GM18868 (cell line): ENCODE data around the gene DDX49.
"Not testable (repeated sequence)": the region's sequence is repeated elsewhere in the genome, so short reads cannot be mapped to it uniquely, and the experiment has no call there.

Source experiments
- ATAC-seq: cut with Tn5 transposase; IDR thresholded peaks from one replicate; pipeline ENCODE4 v1.9.1; 2021; ENCODE audit warnings: mild to moderate bottlenecking, moderate library complexity; ENCODE audit not compliant: unreplicated experiment

The DDX49 gene

DNA sequence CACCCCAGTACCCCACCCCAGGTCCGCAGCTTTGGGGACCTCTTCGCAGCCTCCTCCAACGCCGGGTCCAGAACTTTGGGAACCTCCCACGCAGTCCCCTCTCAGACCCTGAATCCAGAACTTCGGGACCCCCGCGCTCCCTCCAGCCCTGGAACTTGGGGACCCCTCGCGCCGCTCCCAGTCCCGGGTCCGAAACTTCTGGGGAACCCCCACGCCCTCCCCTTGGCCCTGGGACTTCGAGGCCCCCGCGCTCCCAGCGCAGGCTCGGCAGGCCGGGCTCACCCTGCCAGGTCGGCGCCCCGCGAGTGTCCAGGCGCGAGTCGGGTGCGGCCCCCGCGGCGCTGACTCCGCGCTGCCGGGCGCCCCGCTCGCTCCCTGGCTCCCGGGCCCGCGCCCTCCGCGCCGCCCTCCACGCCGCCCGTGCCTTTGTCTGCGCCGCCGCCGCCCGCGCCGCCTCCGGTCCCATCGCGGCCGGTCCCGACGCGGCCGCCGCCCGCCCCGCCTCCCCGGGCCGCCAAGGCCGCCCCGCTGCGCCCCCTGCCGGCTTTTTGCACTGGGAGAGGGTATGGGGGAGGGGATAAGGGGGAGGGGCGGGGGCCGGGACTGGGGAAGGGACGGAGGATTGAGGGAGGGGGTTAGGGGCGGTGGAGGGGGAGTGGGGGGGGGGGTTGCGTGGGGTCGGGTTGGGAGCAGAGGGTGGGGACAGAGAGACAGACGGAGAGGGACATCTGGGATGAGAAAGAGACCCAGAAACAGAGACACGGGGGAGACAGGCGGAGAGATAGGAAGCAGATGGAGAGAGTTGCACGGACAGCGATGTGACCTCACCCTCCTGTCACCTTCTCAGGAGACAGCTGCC lies 21.5 kb downstream of the DDX49 start, which contains the start of gene HOMER3:
TSS of gene HOMER3 (minus strand) at position 449 of the 859 bp plus-strand sequence. CDS start 2,235 bp downstream, outside the sequence.
- ATAC-seq, result no peak

DNA sequence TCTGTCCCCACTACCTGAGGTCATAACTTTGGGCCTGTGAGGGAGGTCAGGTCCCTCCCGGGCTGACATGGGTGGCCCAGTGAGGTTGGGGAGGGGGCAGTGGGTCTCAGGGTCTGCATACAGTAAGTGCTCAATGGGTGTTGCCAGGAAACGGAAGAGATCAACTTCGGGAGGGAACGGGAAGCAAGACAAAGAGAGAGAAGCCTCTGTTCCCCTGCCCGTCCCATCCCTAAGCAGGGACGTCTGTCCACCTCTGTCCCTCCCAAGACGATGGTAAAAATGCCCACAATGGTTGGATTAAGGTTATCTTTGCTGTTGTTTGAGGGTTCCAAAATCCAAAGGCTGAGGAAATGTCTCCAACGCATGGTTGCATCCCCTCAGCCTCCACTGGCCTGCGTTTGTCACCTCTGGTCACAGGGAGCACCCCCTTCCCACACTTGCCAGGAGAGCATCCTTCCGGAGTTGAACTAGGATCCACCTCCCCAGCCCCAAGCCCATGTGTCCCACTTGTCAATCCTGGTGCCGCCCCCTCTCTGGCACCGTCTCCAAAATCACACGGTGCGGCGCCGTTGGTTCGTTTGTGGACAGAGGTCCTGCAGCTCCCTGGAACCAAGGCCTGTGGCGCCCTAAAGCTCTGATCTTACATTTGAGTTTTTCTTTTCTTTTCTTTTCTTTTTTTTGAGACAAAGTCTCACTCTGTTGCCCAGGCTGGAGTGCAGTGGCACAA lies 22.3 kb downstream of the DDX49 start:
- no peak for ATAC-seq

DNA sequence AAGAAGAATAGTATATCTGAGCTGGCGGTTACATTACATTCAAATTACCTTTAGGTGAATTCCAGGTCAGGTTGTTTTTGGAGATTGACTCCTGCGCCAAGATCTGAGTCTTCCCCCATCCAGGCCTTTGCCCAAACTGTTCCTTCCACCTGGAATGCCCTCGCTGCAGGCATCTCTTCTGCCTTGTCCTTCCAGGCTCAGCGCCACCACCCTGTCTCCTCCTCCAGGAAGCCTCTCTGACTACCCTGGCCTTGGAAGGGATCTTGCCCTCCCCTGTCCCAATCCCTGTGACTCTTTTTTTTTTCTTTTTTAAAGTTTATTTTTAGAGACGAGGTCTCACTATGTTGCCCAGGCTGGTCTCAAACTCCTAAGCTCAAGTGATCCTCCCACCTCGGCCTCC lies 23.2 kb downstream of the DDX49 start:
- ATAC-seq, result no peak

DNA sequence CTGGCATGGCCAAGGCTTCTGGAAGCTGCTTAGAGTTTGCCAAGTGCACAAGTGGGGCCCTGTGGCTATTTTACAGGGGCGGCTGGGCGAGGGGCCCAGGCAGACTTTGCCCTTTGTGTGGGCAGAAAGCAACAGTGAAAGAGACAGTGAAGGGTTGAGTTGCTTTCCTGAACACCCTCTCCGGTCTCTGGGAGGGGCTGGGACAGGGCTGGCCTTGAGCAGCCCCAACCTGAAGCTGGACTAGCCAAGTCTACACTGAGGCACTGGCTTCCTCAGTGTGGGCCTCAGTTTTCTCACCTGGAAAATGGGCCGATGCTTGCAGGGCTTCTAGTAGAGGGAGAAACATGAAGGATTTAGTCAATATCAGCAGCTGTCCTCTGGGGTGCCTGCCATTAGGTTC lies 23.9 kb downstream of the DDX49 start:
- no peak for ATAC-seq

DNA sequence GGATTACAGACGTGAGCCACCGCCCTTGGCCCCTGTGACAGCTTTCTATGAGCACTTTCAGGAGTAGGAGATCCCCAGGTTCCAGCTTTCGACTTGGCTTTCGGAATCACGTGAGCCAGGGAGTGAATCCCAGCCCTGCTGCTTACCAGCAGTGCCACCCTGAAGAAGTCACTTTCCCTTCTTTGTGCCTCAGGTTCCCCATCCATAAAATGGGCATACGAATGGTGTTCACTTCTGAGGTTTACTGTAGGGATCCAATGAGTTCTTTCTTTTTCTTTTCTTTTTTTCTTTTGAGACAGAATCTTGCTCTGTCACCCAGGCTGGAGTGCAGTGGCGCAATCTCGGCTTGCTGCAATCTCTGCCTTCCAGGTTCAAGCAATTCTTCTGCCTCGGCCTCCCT lies 25.8 kb downstream of the DDX49 start:
- ATAC-seq, result no peak

DNA sequence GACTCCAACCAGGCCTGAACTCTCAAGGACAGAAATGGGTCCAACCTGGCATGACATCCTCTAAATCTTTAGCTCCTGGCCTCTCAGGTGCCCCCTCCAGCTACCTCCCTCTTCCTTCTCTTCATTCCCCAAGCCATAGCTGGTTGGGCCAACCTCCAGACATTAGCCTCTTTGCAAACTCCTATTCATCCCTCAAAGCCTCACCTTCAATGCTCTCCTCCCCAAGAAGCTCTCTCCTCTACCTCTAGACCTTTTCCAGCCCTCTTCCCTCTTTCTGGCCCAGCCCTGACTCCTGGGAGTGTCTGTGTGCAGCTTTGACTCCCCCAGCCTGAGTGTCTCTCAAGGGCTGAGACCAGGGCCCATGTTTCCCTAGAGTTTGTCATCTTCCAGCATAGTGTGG lies 26.8 kb downstream of the DDX49 start:
- no peak for ATAC-seq

DNA sequence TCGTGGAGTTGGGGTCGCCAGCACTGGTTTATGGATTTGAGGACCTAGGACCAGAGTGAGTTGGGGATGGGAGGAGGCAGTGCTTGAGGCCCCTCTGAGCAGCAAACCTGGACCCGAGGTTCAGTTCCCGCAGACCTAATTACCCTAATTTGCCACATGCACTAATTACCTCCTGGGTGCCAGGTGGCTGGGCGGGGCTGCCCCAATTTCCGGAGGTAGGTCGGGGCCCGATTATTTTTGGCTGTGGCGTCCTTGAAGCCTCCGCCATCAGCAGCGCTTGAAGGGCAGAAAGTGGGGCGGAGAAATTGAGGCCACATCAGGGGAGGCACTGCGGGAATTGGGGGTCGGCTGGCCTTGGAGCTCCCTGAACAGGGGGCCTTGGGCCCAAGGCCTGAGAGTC lies 27.4 kb downstream of the DDX49 start:
- ATAC-seq, result no peak

DNA sequence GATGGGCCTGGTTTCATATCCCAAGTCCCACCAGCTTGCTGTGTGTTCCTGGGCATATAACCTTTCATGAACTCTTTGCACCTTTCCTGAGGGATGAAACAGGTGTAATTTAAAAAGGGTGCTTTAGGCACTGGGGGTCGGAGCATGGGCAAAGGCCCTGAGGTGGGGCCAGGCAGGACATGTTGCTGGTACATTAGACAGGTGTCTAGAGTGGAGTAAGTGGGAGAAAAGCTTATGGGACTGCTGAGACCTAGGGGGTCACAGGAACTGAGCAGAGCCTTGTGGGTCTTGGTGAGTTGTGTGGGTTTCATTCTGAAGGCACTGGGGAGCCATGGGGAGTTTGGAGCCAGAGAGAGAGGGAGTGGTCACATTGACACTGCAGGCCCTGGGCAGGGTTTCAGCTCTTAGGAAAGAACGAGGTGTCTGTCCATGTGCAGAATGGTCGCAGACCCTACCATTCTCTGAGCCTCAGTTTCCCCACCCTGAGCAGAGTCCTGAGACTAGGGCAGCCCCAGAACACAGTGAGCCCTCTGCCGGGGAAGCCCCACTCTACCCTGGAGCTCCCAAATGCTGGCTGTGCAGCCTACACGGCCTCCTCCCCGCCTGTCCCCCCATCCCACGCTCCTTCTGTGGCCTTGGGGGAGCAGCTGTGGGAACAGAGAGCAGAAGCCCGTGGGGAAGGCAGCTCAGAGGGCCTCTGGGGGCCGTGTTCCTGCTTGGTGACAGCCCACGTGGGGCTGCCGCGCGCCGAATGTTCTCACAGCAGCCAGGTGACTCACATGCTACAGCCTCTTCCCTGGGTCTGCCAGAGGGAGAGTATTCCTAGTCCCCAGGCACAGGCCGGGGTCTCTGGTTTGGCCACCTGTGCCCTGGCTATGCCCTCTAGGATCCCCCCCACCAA lies 28.8 kb downstream of the DDX49 start:
- no peak for ATAC-seq

DNA sequence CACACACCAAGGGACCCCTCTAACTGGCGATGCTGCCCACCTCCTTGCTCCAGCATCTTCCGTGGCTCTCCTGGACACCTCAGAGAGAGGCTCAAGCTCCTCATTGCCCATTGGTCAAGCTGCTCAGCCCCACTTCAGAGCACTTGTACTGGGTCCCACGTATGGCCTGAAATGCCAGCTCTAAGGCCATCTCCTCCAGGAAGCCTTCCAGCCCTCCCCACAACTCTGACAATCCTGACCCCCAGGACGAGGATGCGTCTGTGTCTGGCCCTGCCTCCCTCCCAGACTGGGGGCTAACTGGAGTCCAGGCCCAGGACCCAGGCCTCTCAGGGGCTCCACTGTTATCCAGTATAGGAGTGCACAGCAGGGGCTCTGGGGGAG lies 29.5 kb downstream of the DDX49 start:
- ATAC-seq, result no peak

DNA sequence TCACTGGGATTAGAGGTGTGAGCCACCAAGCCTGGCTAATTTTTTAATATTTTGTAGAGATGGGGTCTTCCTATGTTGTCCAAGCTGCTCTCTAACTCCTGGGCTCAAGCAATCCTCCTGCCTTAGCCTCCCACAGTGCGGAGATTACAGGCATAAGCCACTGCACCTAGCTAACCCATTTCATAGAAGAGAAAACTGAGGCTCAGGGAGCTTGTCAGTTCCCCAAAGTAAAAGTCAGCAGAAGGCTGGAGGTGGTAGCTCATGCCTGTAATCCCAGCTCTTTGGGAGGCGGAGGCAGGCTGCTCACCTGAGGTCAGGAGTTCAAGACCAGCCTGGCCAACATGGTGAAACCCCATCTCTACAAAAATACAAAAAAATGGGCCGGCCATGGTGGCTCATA lies 30.3 kb downstream of the DDX49 start:
- no peak for ATAC-seq

DNA sequence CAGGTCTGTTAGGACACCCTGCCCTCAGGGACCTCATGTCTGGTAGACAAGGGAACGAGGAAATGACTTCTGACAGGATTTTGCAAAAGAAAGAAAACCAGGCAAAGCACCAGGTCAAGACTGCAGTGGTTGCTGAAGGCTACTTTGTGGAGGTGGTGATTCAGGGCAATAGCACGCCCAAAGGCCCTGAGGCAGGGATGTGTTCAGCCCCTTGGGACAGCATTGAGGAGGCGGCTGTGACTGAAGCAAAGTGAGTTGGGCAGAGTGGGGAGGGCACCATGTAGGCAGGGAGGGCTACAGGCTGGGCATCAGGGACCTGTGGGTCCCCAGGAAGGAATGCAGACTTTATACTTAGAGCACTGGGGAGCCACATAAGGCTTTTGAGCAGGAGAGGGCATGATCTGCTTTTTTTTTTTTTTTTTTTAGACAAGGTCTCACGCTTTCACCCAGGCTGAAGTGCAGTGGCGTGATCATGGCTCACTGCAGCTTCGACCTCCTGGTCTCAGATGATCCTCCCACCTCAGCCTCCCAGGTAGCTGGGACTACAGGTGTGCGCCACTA lies 32.3 kb downstream of the DDX49 start:
- no peak for ATAC-seq

DNA sequence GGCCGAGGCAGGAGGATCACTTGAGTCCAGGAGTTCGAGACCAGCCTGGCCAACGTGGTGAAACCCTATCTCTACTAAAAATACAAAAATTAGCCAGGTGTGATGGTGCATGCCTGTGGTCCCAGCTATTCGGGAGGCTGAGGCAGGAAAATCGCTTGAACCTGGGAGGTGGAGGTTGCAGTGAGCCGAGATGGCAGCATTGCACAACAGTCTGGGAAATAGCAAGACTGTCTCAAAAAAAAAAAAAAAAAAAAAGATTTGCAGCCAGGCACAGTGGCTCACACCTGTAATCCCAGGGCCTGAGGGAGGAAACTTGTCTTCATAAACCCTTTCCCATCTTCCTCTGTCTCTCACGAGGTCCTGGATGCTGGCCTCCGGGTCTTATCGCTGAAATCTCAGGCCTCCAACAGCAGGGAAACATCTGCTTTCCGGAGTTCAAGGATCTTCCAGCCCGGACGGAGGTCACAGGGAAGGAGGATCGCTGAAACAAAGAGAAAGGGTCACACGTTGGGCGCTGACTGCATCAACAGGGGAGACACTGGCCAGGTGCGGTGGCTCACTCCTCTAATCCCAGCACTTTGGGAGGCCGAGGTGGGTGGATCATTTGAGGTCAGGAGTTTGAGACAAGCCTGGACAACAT lies 33.0 kb downstream of the DDX49 start:
- ATAC-seq, result not testable (repeated sequence)

DNA sequence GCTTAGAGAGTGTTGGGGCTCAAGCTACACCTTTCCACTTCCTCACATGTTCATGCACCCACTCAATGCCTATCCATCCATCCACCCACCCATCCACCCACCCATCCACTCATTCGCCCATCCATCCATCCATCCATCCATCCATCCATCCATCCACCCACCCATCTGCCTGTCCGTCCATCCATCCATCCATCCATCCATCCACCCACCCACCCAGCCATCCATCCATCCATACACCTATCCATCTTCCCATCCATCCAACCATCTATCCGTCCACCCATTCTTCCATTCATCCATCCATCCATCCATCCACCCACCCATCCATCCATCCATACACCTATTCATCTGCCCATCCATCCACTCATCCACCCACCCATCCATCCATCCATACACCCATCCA lies 34.6 kb downstream of the DDX49 start:
- ATAC-seq, result no peak

DNA sequence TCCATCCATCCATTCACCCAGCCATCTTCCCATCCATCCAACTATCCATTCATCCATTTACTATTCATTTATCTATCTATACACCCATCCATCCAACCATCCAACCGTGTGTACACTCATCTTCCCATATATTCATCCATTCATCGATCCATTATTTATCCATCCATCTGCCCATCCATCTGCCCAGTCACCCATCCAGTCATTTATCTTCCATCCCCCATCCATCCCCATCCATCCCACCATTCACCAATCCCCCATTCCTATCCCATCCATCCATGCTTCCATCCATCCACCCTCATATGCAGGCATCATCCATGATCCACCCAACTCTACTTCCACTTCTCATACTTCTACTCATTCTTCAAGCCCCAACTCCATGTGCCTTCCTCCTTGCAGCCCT lies 35.5 kb downstream of the DDX49 start:
- ATAC-seq, result no peak

DNA sequence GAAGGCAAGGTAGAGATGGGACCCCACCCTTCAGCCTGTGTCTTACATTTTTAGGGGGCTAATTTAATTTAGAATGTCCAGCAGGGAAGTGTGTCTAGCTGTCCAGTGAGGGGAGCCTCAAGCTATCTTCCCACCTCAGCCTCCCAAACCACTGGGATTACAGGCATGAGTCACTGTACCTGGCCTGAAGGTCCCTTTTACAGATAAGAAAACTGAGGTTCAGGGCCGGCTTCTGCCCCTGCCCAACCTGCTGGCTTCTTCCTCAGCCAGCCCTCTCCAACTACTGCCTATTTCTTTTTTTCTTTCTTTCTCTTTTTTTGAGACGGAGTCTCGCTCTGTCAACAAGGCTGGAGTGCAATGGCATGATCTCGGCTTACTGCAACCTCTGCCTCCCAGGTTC lies 40.9 kb downstream of the DDX49 start:
- no peak for ATAC-seq

DNA sequence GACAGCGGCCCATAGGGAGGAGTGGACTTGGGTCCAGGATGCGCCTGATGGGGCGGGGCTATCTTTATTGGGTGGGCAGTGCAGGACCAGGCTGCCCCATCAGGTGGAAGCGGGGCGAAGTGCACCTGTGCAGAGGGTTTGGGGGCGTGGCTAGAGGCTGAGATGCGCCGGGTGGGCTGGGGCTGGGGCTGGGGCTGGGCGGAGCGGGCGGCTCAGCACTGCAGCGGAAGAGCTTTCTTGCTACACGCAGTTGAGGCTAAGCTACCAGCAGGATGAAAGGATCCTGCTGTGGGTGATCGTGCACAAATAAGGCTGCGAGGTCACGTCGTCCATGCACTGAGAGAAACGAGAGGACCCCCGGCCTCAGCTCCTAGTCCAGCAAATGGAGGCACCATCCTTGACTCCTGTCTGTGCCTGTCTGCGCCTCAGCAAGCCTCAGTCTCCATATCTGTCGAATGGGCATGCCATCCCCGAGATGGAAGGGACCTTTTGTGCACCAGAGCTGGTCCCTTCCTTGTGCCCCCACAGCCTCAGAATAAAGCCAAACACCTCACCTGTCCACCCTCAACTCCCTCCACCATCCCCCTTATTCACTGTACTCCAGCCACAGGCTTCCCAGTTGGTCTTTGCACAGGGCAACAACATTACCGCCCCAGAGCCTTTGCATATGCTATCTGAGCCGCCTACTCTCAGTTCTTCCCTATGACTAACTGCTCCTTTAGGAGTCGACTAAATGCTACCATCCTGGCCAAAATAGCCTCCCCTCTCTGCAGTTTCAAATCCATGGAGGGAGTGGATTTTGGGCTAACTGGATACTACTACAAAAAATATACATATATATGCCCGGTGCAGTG lies 42.5 kb downstream of the DDX49 start:
- no peak for ATAC-seq

DNA sequence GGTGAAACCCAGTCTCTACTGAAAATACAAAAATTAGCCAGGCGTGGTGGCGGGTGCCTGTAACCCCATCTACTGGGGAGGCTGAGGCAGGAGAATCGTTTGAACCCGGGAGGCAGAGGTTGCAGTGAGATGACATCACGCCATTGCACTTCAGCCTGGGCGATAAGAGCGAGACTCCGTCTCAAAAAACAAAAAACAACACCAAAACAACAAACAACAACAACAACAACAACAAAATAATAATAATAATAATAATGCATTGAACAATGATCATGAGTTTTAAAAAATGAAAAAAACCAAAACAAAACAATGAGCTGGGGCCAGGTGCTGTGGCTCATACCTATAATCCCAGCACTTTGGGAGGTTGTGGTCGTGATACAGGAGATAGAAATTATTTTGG lies 44.6 kb downstream of the DDX49 start:
- ATAC-seq, result no peak

DNA sequence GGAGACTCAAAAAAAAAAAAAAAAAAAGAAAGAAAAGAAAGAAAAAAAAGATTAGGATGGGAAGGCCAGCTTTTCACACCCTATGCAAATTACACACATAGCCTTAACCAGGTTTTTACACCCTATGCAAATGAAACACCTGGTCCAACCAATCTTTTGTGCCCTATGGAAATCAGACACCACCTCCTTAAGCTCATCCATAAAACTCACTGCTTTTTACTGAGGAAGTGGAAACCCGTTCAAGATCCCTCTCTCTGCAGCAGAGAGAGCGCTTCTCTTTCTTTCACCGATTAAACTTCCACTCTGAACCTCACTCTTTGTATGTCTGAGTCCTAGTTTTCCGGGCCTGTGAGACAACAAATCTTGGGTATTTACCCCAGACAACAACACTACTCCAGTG lies 46.8 kb downstream of the DDX49 start:
- ATAC-seq, result no peak

DNA sequence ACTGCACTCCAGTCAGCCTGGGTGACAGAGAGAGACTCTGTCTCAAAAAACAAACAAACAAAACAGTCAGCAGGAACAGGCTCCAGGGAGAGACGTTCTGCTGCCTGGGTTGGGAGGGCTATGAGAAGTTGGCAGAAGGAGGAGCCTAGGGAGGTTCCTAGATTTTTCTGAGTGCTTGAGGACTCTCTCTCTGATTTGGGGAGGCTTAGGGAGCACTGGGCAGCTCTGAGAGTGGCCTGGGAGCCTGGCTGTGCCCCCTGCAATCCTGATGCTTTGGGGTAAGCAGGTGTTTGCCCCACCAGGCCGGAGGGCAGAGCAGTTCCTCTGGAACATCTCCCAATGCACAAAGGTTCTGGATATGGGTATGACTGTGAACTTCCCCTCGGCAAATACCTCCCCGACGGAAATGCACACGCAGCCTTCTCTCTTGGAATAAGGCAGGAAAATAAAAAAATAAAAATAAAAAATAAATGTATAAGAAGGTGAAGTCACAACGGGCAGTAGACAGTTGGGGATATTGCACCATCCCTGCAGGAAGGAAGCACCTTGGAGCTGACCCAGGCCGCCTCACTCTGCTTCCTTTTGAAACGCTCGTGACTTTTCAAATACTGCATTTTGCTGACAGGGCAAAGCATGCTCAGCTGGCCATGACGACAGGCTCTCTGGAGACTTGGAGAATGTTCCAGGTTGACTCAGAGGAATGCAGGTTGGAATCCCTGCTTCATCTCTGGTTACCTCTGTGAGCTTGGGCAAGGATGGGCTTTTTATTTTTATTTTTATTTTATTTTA lies 48.0 kb downstream of the DDX49 start:
- no peak for ATAC-seq
